Testis (tissue), 2 donors: ENCODE data around the gene GLYATL3.

ENCODE experiments used
- CTCF ChIP-seq, 3 experiments: fragments of 450-650 bp in 2 of 3; fragments of 200-600 bp in 1 of 3; sonication (generic) in 1 of 3; IDR thresholded peaks; one replicate each; pipeline ENCODE4 v1.5.1; 2016 to 2019; ENCODE audit warnings: antibody characterized with exemption in 3 of 3, mild to moderate bottlenecking in 2 of 3, moderate library complexity in 1 of 3
- POLR2A ChIP-seq: fragments of 450-650 bp; IDR thresholded peaks from one replicate; pipeline ENCODE4 v1.6.1; 2017; ENCODE audit warnings: antibody characterized with exemption, mild to moderate bottlenecking, moderate library complexity

- TF ChIP-seq CTCF (IDR thresholded peaks at IDR 0.05), result no peak
- TF ChIP-seq POLR2A, result no peak
Observed at GRCh38 chr6:49530141-49530776, 30.5 kb downstream of the GLYATL3 start.
